Superior temporal gyrus (tissue), 1 donor: ENCODE measurements around the gene CCDC63.
"Not testable (repeated sequence)": the region's sequence is repeated elsewhere in the genome, so short reads cannot be mapped to it uniquely, and the experiment has no call there.

Source experiments
- DNase-seq: peaks from one replicate; pipeline ENCODE4 v3.0.0-alpha.2; 2016; ENCODE audit errors: extremely low spot score

Gene CCDC63

DNA sequence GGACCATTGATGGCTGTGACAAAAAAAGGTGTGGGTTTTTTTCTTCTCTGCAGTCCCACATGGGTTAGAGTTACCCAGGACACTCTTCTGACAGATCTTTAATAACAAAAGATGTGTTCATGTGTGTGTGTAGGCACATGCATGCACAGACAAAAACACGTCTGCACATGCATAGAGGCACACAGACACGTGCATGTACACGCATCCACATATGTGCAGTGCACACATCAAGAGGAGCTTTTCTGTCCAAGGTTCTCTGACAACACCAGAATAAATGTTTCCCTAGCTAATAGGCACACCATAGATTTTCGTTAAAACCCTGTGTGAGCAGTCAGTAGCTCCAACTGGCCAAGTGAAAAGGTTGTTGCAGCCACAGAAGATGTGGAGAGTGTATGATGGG lies 76.4 kb downstream of the CCDC63 start:
- DNase-seq, result no peak

DNA sequence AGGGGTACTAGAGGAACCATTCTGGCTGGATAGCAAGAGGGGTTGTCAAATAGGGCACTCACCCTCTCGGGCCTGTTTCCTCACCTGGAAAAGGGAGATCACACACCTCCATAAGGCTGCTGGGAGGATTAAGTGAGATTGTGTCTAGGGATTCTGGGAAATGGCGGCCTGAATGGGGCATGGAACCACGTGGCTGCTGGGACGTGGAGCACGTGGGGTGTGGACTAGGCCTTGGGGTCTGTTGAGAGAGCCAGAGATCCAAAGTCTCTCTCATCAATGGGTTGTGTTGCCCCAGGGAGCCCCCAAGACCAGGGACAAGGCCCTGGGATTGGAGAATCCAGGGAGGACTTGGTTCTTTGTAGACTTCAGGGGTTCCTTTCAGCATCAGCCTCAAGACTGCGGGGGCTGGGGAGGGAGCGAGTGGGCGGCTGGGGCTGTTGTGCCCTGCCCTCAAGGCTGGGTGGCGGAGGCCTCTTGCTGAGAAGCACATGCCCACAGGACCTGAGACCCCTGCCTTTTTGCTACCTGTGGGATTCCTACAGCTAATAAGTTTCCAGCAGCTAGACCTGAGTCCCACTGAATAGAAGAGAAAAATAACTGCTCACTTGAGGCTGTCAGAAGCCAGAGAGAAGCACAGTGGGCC lies 77.0 kb downstream of the CCDC63 start:
- no peak for DNase-seq

DNA sequence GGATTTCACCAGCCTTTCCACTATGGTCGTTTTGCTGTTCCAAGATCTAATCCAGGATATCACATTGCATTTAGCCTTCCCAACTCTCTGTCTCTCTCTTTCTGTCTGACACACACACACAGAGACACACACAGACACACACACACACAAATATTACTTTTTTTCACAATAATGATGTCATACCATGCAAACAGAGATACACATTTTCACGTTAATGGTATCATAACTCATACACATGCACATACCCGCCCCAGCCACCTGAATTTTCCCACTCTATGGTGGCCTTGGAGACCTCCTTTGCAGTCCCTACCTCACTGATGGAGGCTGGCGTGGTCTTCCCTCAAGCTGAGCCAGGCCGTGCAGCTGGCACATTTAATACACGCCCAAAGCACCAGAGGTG lies 80.8 kb downstream of the CCDC63 start:
- DNase-seq, result no peak

DNA sequence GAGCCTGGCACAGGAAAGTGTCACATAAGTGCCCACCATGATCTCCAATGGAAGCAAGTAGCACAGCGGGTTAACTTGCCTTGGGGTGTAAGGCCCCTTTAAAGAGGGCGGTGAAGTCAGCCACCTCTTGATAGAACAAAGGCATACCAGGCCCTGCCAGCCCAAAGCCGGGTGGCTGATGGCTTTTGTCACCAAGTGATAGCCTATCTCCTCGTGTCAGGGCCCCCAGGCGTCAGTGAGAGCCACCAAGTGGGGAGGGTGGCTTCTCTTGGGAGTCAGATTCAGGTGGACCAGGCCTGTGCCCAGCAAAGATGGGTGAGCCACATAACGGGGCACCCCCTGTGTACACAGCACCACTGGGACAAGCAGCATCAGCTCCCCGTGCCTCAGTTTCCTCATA lies 81.9 kb downstream of the CCDC63 start:
- DNase-seq, result no peak

DNA sequence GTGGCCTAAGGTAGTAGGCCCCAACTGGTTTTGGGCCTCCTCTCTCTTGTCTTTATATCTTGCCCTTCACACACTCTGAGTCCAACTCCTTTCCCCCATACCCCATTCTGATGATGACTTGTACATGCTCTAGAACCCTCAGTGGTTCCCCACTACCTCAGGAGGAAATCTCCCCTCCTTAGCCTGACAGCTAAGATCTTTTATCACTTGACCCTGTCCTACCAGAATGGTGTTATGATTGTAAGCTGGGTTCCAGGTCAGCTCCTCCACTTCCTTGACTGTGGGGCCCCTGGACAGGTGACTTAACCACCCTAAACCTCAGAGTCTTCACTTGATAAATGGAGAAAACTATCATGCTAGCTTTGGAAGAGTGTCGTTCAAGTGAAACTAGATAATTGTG lies 83.0 kb downstream of the CCDC63 start:
- DNase-seq, result no peak

DNA sequence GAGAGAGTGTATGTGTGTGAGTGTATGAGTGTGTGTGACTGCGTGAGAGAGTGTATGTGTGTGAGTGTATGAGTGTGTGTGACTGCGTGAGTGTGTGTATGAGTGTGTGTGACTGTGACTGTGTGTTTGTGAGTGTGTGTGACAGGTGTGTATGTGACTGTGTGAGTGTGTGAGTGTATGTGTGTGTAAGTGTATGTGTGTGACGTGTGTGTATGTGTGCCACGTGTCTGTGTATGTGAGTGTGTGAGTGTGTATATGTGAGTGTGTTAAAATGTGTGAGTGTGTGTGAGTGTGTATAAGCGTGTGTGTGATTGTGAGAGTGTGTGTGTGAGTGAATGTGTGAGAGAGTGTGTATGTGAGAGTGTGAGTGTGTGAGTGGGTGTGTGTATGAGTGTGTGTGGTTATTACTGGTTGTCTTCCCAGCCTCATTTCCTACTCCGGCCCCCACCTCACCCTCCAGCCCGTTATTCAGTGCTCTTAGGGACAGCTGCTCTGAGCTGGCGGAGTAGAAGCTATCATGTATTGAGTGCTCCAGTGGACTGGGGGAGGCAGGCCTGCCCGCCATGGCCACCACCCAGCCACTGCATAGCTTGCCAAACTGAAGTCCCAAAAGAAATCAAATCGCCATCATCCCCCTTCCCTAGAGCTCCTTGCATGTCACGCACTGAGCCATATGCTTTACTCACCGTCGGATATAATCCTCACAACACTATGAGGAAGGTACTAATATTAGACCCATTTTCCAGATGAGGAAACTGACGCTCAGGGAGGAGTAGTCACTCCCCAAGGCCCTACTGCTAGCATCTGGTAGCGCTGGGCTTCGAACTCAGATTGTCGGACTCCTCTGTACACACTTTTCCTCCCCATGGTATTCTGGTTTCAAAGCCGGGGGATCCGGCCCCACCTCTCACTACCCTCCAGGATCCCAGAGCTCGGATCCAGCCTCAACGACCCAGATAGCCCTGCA lies 83.8 kb downstream of the CCDC63 start:
- no peak for DNase-seq

DNA sequence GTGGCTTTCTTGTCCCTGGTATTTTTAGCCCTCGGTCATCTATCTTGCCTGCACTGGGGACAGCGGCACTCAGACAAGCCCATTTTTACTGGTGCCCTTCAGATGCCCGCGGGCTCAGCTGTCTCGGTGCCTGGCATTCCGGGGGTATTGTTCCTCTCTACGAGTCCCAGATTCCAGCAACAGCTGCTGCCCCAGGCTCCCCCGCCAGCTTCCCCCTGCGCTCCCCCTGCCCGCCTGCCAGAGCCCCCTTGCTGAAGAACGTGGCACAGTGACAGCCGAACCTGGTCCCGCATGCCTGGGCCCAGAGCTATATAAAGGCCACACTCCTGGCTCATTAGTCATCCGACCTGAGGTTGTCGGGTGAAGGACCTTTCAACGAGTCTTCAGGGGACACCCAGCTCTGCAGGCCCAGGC lies 84.5 kb downstream of the CCDC63 start:
- DNase-seq, result no peak

DNA sequence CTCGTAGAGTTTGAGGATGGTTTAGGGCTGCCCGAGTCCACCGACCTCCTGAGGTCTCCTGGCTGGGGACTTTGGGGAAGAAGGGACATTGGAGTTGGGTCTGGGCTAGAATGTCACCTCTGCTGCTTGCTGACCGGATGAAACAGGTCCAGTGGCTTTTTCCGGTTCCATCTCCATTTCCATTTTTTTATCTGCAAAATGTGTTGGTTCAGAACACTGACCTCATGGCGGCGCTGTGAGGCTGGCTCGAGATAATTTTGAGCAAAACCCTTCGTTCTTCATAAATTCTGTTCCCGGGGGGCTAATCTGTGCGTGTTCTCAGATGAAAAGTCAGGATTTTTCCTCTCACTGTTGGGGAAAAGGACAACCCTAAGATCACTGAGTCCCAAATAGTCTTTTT lies 85.3 kb downstream of the CCDC63 start:
- no peak for DNase-seq

DNA sequence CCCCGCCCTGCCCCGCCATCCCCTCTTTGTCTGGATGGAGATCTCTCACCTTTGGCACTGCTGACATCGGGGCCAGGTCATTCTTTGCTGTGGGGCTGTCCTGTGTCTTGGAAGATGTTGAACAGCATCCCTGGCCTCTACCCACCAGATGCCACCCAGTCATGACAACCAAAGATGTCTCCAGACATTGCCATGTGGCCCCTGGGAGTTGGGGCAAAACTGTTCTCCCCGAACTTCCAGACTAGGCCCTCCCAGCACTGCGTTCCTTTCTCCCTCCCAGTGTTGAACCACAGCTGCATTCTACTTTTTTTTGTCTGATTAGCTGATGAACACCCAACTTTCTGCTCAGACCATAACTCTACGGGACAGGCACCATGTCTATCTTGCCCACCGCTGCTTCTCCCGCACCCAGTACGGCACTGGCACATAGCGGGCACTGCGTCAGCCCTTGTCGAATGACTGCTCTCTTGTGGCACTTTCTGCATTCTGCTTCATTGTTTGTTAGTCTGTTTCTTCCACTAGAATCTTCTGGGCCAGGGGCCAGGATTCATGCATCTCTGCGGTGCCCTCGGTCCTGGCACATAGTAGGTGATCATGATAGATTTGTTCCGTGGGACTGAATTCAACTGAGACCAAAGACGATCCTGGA lies 86.7 kb downstream of the CCDC63 start:
- DNase-seq, result no peak

DNA sequence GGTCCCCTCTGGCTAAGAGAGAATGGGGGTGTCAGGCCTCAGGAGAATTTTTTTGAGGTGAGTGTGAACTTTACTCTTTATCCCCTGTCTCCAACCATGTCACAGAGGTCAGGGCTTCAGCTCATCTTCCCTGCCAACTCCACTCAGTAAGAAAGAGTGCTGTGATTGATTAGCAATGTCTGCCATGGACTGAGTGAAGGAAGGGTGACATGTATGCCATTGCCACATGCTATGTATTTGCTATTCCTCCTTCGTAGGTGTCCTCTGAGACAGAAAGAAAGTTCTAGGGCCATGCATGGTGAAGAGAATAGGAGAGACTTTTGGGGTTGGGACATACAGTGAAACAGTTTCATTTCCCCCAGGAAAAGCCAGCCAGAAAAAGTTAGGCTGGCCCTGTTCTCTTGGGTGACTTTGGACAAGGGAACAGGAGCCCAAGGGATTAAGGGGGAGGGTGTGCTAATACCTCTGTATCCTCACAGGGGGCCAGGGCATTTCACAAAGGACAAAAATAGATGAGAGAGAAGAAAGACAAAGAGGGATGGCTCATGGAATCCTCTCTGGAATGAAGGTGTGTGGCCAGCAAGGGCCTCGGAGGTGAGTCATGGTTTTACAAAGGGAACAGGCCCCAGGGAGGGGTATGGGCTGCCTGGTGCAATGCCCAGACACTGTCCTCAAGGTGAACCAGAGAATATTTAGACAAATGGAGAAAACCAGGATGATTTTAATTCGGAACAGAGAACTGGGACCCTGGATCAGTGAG lies 87.5 kb downstream of the CCDC63 start:
- no peak for DNase-seq

DNA sequence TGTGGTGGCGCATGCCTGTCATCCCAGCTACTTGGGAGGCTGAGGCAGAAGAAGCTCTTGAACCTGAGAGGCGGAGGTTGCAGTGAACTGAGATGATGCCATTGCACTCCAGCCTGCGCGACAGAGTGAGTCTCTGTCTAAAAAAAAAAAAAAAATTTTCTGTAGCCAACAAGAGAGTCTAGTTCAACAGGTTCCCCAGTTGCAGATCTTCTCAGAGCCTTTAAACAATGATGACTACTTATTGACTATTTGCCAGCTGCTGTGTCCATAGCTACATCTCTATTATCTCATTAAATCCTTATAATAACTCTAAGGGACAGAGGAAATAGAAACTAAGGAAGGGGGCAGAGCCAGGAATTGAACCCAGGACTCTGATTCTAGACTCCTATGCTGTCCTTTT lies 88.8 kb downstream of the CCDC63 start:
- no peak for DNase-seq

DNA sequence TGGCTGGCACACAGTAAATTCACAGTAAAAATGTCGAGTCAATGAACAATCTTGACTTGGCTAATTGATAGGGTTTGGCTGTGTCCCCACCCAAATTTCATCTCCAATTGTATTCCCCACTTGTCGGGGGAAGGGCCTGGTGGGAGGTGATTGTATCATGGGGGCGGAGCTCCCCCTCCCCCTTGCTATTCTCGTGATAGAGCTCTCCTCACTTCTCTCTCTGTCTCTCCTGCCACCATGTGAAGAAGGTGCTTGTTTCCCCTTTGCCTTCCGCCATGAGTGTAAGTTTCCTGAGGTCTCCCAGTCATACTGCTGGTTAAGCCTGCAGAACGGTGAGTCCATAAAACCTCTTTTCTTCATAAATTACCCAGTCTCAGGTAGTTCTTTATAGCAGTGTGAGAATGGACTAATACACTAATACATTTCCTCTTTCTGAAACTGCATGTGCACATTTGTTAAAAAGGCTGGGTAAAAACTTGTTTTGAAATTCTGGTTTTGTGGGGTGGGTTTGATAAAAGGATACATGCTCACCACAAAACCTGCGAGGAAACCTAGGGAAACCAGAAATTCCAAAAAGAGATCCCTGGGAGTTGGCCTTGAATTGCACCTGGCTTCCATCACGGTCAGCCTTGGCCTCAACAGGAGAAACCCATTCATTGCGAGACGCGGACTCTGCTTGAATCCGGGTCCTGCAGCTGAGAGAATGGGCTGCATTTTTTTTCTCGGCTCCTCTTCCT lies 89.7 kb downstream of the CCDC63 start:
- DNase-seq, result no peak

DNA sequence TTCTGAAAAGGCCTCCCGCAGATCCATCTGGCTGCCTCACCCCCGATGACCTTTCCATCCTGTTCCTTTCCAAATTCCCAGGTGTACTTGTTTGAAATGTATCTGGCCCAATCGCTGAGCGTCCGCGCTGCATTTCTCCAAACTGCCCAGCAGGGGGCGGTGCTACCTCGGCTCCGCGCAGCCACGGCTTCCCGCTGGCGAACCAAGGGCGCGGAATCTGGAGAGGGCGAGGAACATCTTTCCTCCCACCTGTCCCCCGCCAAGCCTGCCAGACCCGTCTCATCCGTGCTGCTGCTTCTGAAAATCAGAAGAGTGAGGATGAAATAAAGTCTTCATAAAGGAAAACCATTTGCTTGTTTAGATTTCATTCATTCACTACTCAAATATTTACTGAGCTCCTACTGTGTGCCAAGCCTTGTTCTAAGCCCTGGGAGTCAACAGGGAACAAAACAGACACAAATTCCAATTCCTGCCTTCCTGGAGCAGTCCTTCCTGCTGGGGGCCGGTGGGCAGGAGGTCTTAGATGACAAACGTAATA lies 90.4 kb downstream of the CCDC63 start:
- DNase-seq, result peak; percentile 76

DNA sequence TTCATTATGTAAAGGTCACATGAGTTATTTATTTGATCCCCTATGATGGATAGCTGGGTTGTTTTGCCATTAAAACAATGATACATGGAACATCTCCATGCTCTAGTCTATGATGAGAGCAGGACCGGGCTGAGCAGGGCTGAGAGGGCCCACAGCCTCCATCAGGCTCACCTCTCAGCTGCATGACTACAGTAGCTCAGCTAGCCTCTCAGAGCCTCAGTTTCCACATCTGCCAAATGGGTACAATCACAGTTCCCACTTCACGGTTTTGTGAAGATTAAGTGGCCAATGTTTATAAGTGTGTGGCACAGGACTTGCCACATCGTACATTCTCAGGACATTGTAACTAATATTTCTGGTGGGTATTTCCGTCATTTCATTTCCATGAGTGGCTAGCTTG lies 93.5 kb downstream of the CCDC63 start:
- DNase-seq, result no peak

DNA sequence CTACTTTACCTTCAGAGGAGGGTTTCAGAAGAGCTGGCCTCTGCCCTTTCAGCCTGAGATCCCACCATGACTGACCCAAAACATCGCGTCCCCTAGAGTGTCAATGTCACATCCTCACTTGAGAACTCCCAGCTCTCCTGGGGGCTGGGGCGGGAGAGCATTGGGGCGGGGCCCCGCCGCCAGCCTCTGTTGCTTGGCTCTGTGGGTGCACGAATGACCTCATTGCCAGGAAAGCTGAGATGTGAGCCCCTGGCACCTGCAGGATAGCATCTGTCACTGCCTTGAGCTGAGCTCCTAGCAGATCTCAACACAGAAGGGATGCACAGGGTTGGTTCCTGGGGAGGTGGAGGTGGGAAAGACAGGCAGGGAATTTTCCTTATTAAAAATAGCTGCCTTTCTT lies 94.1 kb downstream of the CCDC63 start:
- no peak for DNase-seq

DNA sequence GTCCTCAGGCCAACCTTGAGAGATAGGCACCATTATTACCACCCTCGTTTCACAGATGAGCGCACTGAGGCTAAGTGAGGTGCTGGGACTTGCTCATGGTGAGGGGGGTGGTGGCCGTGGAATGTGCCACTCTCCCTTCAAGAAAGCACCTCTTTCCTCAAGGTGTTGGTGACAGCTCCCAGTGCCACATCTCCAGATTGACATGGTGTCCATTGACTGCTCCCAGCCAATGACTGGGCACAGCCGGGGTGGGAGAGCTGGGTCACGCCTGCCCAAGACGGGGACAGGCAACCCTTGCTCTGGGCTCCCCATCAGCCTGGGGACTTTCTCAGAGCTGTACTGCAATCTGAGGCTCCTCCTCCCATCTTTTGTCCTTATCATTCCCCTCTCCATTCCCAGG lies 94.6 kb downstream of the CCDC63 start:
- DNase-seq, result no peak

DNA sequence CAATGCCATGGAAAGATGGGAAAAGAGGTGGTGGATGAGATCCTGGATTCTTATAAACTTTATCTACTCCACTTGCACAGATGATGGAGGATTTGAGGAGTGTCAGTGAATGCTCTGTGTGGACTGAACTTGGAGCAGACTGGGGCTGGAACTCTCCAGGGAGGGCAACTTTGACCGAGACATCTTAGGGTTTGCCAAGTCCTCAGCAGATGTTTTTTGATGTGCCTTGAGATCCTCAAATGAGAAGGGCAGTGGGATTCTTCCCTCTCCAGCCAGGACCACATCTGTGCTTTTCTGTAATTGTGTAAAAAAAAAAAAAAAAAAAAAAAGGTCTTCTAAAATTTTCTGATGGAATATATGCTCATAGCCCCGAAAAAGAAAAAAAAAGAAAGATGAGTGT lies 96.6 kb downstream of the CCDC63 start:
- DNase-seq, result no peak

DNA sequence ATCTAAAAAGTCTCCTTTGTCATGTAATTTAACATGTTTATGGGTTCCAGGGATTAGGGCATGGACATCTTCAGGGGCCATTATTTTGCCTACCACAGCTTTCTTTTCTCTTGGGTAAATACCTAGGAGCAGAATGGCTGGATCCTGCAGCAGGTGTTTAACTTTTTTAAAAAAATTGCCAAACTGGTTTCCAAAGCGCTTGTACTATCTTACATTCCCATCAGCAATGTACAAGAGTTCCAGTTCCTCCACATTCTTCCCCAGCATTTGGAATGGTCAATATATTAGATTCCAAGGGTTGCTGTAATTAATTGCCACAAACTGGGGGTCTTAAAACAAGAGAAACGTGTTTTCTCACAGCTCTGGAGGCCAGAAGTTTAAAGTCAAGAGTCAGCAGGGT lies 101.3 kb downstream of the CCDC63 start:
- DNase-seq, result no peak

DNA sequence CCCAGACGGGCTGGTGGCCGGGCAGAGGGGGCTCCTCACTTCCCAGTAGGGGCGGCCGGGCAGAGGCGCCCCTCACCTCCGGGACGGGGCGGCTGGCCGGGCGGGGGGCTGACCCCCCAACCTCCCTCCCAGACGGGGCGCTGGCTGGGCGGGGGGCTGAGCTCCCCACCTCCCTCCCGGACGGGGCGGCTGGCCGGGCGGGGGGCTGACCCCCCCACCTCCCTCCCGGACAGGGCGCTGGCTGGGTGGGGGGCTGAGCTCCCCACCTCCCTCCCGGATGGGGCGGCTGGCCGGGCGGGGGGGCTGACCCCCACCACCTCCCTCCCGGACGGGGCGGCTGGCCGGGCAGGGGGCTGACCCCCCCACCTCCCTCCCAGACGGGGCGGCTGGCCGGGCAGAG lies 103.7 kb downstream of the CCDC63 start:
- DNase-seq, result not testable (repeated sequence)

DNA sequence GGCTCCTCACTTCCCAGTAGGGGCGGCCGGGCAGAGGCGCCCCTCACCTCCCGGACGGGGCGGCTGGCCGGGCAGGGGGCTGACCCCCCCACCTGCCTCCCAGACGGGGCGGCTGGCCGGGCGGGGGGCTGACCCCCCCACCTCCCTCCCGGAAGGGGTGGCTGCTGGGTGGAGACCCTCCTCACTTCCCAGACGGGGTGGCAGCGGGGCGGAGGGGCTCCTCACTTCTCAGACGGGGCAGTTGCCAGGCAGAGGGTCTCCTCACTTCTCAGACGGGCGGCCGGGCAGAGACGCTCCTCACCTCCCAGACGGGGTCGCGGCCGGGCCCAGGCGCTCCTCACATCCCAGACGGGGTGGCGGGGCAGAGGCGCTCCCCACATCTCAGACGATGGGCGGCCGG lies 104.1 kb downstream of the CCDC63 start:
- DNase-seq, result not testable (repeated sequence)
